OCI-LY3 (cell line): ENCODE measurements around the gene ABCC8.

Experiments
- H2AFZ ChIP-seq: fragments of 200-600, 300-600 bp; shearing (Covaris generic); 2 replicates; pipeline ENCODE4 v1.6.0; 2014; ENCODE audit warnings: antibody characterized with exemption, low read depth, low read length
- H3K27ac ChIP-seq: fragments of 200-600, 300-600 bp; sonication (generic); 2 replicates; pipeline ENCODE4 v1.5.1; 2014; ENCODE audit warnings: mild to moderate bottlenecking, low read length, moderate library complexity, mixed read lengths
- H3K27me3 ChIP-seq: fragments of 200-600, 300-600 bp; sonication (generic); 2 replicates; pipeline ENCODE4 v1.6.1; 2014; ENCODE audit warnings: low read depth, low read length, mixed read lengths
- H3K36me3 ChIP-seq: fragments of 200-600, 300-600 bp; sonication (generic); replicated peaks from 2 replicates; pipeline ENCODE3; 2014; ENCODE audit warnings: low read depth, low read length, mixed read lengths
- H3K4me1 ChIP-seq: fragments of 300-600, 200-600 bp; sonication (generic); 2 replicates; pipeline ENCODE4 v1.6.1; 2014; ENCODE audit warnings: low read length, mixed read lengths
- H3K4me2 ChIP-seq: fragments of 200-600, 300-600 bp; sonication (generic); 2 replicates; pipeline ENCODE4 v1.6.1; 2014; ENCODE audit warnings: low read length, mixed read lengths
- H3K4me3 ChIP-seq: fragments of 300-600, 200-600 bp; sonication (generic); 2 replicates; pipeline ENCODE4 v1.5.1; 2014; ENCODE audit warnings: antibody characterized with exemption, mild to moderate bottlenecking, low read length, moderate library complexity
- H3K79me2 ChIP-seq: fragments of 300-600, 200-600 bp; shearing (Covaris generic); 2 replicates; pipeline ENCODE4 v1.6.1; 2014; ENCODE audit warnings: mild to moderate bottlenecking, low read length, mixed read lengths
- H3K9ac ChIP-seq: fragments of 300-600, 200-600 bp; shearing (Covaris generic); 2 replicates; pipeline ENCODE4 v1.6.0; 2014; ENCODE audit warnings: mild to moderate bottlenecking, low read length, moderate library complexity
- H3K9me3 ChIP-seq: fragments of 200-600, 300-600 bp; shearing (Covaris generic); 2 replicates; pipeline ENCODE4 v1.6.1; 2014; ENCODE audit warnings: low read length, mixed read lengths; ENCODE audit not compliant: insufficient read depth
- H4K20me1 ChIP-seq: fragments of 200-600, 300-600 bp; sonication (generic); 2 replicates; pipeline ENCODE4 v1.6.1; 2016; ENCODE audit warnings: low read length, mixed read lengths; ENCODE audit not compliant: insufficient read depth
- CTCF ChIP-seq: fragments of 200-600, 300-600 bp; sonication (generic); IDR thresholded peaks from 2 replicates; pipeline ENCODE4 v1.5.1; 2014; ENCODE audit warnings: antibody characterized with exemption, low read length, low read depth
- EZH2phosphoT487 ChIP-seq: fragments of 200-600 bp; shearing (Covaris generic); IDR thresholded peaks from 2 replicates; pipeline ENCODE4 v1.6.1; 2018; ENCODE audit warnings: antibody characterized with exemption, mixed run types, low read depth

The ABCC8 gene

DNA sequence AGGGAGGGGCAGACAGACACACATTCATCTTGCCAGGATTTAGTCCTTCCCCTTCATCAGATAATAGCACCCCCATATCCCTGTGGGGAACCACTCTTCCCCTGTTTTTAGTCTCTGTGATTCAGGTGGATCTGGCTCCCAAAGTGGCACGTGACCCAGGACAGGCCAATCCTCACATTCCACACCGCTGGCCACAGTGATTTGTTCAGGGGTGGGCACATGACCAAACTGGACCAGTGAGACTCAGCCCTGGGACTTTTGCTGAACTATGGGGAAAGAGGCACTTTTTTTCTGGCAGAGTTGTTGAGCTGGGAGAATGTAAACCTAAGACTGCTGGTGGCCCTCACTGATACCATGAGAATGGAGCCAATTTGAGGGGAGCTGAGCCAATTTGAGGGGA, 69.1 kb downstream of the ABCC8 start:
- Histone ChIP-seq H3K4me3 (no peak overlapping the region), H4K20me1 (no peaks in the 10 kb centered on the region), H3K9ac (no peak overlapping the region), H2AFZ (no peak overlapping the region), H3K27me3 (no peaks in the 10 kb centered on the region), H3K4me2 (no peak overlapping the region), H3K27ac (no peak overlapping the region), H3K79me2 (no peaks in the 10 kb centered on the region), H3K36me3 (no peaks in the 10 kb centered on the region), H3K4me1 (peaks cover 9% of the 10 kb centered on the region), H3K9me3 (no peaks in the 10 kb centered on the region)
- no peak for TF ChIP-seq EZH2phosphoT487
- TF ChIP-seq CTCF, result no peak

DNA sequence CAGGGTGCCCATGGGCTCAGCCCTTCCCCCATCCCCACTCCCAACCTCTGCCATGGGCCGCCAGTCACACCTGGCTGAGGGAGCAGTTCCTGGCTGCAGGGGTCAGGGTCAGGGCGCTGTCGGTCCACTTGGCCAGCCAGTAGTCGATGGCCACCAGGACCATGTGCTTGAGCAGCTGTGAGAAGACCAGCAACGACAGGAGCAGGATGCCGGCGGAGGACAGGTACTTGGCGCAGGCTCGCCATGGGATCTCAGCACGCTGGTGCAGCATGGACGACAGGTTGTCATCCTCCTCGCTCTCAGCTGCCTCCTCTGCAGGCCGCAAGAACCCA, 69.9 kb downstream of the ABCC8 start:
- TF ChIP-seq EZH2phosphoT487, result no peak
- no peak overlapping the region for H3K4me2 ChIP-seq
- H3K79me2 ChIP-seq, result no peaks in the 10 kb centered on the region
- H3K9me3 ChIP-seq, result no peaks in the 10 kb centered on the region
- H3K27me3 ChIP-seq, result no peaks in the 10 kb centered on the region
- no peak overlapping the region for H3K4me3 ChIP-seq
- H3K36me3 ChIP-seq, result no peaks in the 10 kb centered on the region
- no peak overlapping the region for H3K9ac ChIP-seq
- no peaks in the 10 kb centered on the region for H4K20me1 ChIP-seq
- peaks cover 9% of the 10 kb centered on the region for H3K4me1 ChIP-seq
- H2AFZ ChIP-seq, result no peak overlapping the region
- H3K27ac ChIP-seq, result no peak overlapping the region

DNA sequence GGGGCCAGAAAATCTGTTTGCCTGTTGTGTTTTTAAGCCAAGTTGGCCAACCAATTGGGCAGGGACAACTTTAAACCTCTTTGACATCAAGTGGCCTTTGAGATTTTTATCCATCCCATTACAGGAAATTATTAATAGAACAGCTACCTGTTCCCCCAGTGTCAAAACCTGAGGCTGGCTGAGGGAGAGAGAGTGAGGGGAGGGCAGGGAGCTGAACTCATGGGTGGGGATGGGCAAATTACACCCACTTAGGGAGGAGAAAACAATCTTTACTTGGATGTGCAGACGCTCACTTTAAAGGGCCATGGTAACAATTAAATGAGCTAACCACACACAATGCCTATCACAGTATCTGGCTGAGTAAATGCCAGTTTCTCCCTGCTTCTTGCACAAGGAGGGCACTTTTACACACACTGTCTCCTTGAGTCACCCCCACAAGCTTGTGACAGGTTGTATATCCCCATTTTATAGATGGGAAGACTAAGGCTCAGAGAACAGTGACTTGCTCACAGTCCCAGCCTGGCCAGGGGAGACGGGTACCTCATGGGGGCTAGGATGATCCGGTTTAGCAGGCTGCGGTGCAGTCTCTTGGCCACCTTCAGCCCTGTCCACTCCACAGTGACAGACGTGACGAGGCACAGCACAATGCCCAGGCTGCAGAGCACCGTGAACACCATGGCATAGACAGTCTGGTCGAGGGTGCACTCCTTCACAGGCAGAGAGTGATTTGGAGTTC, 70.4 kb downstream of the ABCC8 start:
- H2AFZ ChIP-seq, result no peak overlapping the region
- 0 out of 2 replicates have a peak overlapping the region, but pooled peaks have one; percentile 53 for H3K4me2 ChIP-seq

GRCh38 chr11:17405232-17406005, 71.2 kb downstream of the ABCC8 start:
- no peak overlapping the region for H3K27ac ChIP-seq
- no peaks in the 10 kb centered on the region for H3K9me3 ChIP-seq
- no peaks in the 10 kb centered on the region for H3K36me3 ChIP-seq
- peak overlapping the region; percentile 53 for H3K4me2 ChIP-seq
- H3K4me1 ChIP-seq, result peaks cover 18% of the 10 kb centered on the region
- H3K4me3 ChIP-seq, result no peak overlapping the region
- no peak for TF ChIP-seq CTCF
- TF ChIP-seq EZH2phosphoT487, result no peak
- H3K79me2 ChIP-seq, result no peaks in the 10 kb centered on the region
- 0 out of 2 replicates have a peak overlapping the region, but pooled peaks have one; percentile 34 for H2AFZ ChIP-seq
- H3K9ac ChIP-seq, result no peak overlapping the region
- H4K20me1 ChIP-seq, result no peaks in the 10 kb centered on the region
- H3K27me3 ChIP-seq, result no peaks in the 10 kb centered on the region

More for the DNA sequence above, 70.4 kb downstream of the ABCC8 start:
- Histone ChIP-seq H4K20me1 (no peaks in the 10 kb centered on the region), H3K79me2 (no peaks in the 10 kb centered on the region), H3K9ac (no peak overlapping the region), H3K27ac (no peak overlapping the region), H3K36me3 (no peaks in the 10 kb centered on the region), H3K9me3 (no peaks in the 10 kb centered on the region), H3K4me3 (no peak overlapping the region), H3K4me1 (peaks cover 10% of the 10 kb centered on the region), H3K27me3 (no peaks in the 10 kb centered on the region)
- TF ChIP-seq CTCF, result no peak
- no peak for TF ChIP-seq EZH2phosphoT487
